ENCODE results near the gene GTSE1. TPM values are rescaled to one million over a fixed set of nuclear protein-coding genes. Genes with fewer than 3 reads are reported as not detected.
A peak's percentile ranks its signal among the peaks of the same experiment; 100 is the strongest.

Gene GTSE1
- total RNA-seq, 2 donors from 2014 or later, result 0.26 TPM; not detected in 1

GRCh38 chr22:46348099-46348695 lies 51.5 kb downstream of the GTSE1 start:
- Histone ChIP-seq H3K27ac (peak overlapping the region in 3 of 4 donors; percentile 53 to 82 (median 80)), H3K4me3 (no peak overlapping the region), H3K27me3 (no peaks in the 10 kb centered on the region), H3K36me3 (replicated peaks in 1 of 2; ENCODE audit: insufficient read depth in 1 of 2, low read depth in 2 of 2) (peaks cover 6 to 15% of the 10 kb centered on the region in 2 donors), H3K9me3 (no peaks in the 10 kb centered on the region), H3K4me1 (peaks cover 71% of the 10 kb centered on the region)
- ATAC-seq, result no peak
- TF ChIP-seq POLR2A (IDR thresholded peaks at IDR 0.05) (no peak), CTCF (IDR thresholded peaks at IDR 0.05) (no peak)
- no peak for DNase-seq
- intact Hi-C loops (cut with DNase I), result no loop called here
- 83 to 91% methylated on average over 6 to 13 of the region's 15 CpGs for WGBS, 2 donors

DNA sequence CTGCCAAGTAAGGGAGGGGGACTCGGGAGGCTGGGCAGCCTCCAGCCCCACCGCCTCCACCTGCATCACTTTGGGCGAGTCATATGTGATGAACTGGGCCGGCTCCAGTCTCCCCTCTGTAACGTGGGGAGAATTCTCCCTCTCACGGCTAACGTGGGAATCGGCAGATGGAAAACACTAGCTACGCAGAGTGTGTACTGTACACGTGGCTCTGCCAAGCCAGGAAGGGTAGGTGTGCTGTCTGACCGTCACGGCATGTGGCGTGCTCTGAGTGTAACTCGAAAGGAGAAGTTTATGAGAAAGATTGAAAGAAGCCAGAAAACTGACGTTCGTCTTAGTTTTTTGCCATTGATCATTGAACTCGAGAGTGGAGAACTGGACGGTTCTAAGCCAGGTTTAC lies 52.6 kb downstream of the GTSE1 start:
- DNase-seq, result peak; percentile 75 to 84 (median 82)
- Histone ChIP-seq H3K36me3 (replicated peaks in 1 of 2; ENCODE audit: insufficient read depth in 1 of 2, low read depth in 2 of 2) (peaks cover 9 to 12% of the 10 kb centered on the region in 2 donors), H3K9me3 (no peaks in the 10 kb centered on the region), H3K4me1 (peaks cover 81% of the 10 kb centered on the region), H3K27ac (peak overlapping the region; percentile 53 to 82 (median 75)), H3K27me3 (no peaks in the 10 kb centered on the region), H3K4me3 (no peak overlapping the region)
- 27 to 36% methylated on average over 13 to 18 of the region's 18 CpGs for WGBS, 2 donors
- peak; percentile 61 for ATAC-seq
- peak in 1 of 3 donors; percentile 11 for TF ChIP-seq POLR2A (IDR thresholded peaks at IDR 0.05)
- TF ChIP-seq CTCF (IDR thresholded peaks at IDR 0.05), result peak in 2 of 7 experiments; percentile 21 to 29
- intact Hi-C loops (cut with DNase I), result no loop called here

DNA sequence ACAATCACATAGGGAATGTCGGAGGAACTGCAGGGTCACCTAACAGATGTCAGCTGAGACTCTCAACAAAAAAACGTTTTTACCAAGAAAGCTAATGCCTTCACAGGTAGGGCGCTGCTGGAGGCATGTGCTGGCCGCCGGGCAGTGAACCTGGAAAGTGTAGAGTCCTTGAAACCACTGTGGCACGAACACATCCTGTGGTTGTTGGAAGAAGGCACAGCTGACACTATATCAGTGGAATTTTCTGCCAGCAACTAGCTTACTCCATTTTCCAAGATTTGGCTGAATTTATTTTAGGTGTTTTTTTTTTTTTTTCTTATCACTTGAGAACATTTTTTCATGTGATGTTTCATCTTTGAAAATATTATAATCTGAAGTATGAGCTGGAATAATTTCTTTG lies 53.0 kb downstream of the GTSE1 start:
- intact Hi-C loops (cut with DNase I), result no loop called here
- Histone ChIP-seq H3K9me3 (no peaks in the 10 kb centered on the region), H3K36me3 (replicated peaks in 1 of 2; ENCODE audit: insufficient read depth in 1 of 2, low read depth in 2 of 2) (peaks cover 9 to 12% of the 10 kb centered on the region in 2 donors), H3K27me3 (no peaks in the 10 kb centered on the region), H3K4me1 (peaks cover 85% of the 10 kb centered on the region), H3K4me3 (no peak overlapping the region), H3K27ac (peak overlapping the region; percentile 53 to 82 (median 75))
- ATAC-seq (peak; percentile 20), DNase-seq (peak in 3 of 4 donors; percentile 67 to 69 (median 67))
- WGBS, 2 donors, result 23 to 31% methylated on average over 6 of the region's 6 CpGs
- TF ChIP-seq CTCF (IDR thresholded peaks at IDR 0.05) (no peak), POLR2A (IDR thresholded peaks at IDR 0.05) (no peak)

DNA sequence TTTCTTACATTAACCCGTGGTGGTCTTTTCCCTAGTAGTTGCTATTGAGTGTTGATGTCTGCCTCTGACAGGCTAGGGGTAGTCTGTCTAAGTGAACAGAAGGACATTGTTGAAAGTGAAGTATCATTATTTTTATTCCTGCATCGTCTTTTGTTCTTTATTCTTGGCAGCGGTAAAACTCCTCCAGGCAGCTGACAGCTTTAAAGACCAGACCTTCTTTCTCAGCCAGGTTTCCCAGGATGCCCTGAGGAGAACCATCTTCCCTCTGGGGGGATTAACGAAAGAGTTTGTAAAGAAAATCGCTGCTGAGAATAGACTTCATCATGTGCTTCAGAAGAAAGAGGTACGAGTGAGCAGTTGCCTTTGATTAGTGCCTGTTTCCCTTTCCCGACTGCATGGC lies 53.5 kb downstream of the GTSE1 start:
- H3K27ac ChIP-seq, result peak overlapping the region; percentile 25 to 82 (median 66)
- no peaks in the 10 kb centered on the region for H3K9me3 ChIP-seq
- WGBS, 2 donors, result 53 to 57% methylated on average over 7 of the region's 7 CpGs
- no peaks in the 10 kb centered on the region for H3K27me3 ChIP-seq
- intact Hi-C loops (cut with DNase I), result no loop called here
- ATAC-seq, result no peak
- DNase-seq, result no peak
- no peak overlapping the region for H3K4me3 ChIP-seq
- peaks cover 90% of the 10 kb centered on the region for H3K4me1 ChIP-seq
- TF ChIP-seq CTCF (IDR thresholded peaks at IDR 0.05), result no peak
- TF ChIP-seq POLR2A (IDR thresholded peaks at IDR 0.05), result no peak
- H3K36me3 ChIP-seq (replicated peaks in 1 of 2; ENCODE audit: insufficient read depth in 1 of 2, low read depth in 2 of 2), result peaks cover 9 to 11% of the 10 kb centered on the region in 2 donors

DNA sequence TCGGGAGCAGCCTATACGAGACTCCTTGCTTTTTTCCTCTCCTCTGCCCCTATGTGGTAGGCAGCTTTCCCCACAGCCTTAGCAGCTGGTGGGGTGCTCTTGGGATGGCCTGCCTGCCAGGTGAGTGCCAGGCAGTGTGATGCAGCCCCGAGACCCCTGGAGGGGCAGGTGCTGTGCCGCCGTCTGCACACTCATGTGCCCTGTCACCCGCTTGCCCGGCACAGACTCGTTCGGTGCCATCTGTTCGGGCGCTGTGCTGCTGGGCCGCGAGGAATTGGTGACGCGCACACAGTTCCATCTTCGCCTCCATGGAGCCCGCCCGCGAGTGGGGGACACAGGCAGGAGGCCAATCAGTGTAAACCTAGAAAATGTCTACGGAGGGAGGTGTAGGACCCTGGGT lies 54.0 kb downstream of the GTSE1 start:
- 88 to 93% methylated on average over 12 to 18 of the region's 20 CpGs for WGBS, 2 donors
- no peak for TF ChIP-seq POLR2A (IDR thresholded peaks at IDR 0.05)
- no peak for TF ChIP-seq CTCF (IDR thresholded peaks at IDR 0.05)
- H3K36me3 ChIP-seq (replicated peaks in 1 of 2; ENCODE audit: insufficient read depth in 1 of 2, low read depth in 2 of 2), result peaks cover 9 to 11% of the 10 kb centered on the region in 2 donors
- peaks cover 90% of the 10 kb centered on the region for H3K4me1 ChIP-seq
- no peaks in the 10 kb centered on the region for H3K27me3 ChIP-seq
- intact Hi-C loops (cut with DNase I), result no loop called here
- H3K9me3 ChIP-seq, result no peaks in the 10 kb centered on the region
- ATAC-seq (no peak), DNase-seq (no peak)
- no peak overlapping the region for H3K4me3 ChIP-seq
- peak overlapping the region in 3 of 4 donors; percentile 25 to 82 (median 53) for H3K27ac ChIP-seq
